Measurements from ENCODE around the gene DPYSL4.

- TF ChIP-seq CTCF (IDR thresholded peaks at IDR 0.05), result no peak
- TF ChIP-seq POLR2A (IDR thresholded peaks at IDR 0.05), result no peak
These were observed 45.5 kb downstream of the DPYSL4 start for GRCh38 chr10:132232023-132232951.
